Breast epithelium (tissue), 4 donors: ENCODE measurements around the gene CPT2. TPM values are rescaled to one million over a fixed set of nuclear protein-coding genes. Genes with fewer than 3 reads are reported as not detected.

Experiments
- DNase-seq, 2 donors: peaks; one replicate each; pipeline ENCODE4 v3.0.0-alpha.2; 2019; ENCODE audit warnings: low spot score in 2 of 2
- H3K27ac ChIP-seq, 2 donors: fragments of 200-600 bp; sonication (generic) in 1 of 2; one replicate each; pipeline ENCODE4 v1.5.1; 2016 to 2019; ENCODE audit warnings: mild to moderate bottlenecking in 1 of 2
- H3K27me3 ChIP-seq, 2 donors: fragments of 200-600 bp; sonication (generic) in 1 of 2; one replicate each; pipeline versions ENCODE4 v1.5.1 to v1.6.0; 2017 to 2019; ENCODE audit warnings: control low read depth in 1 of 2, mild to moderate bottlenecking in 1 of 2
- H3K36me3 ChIP-seq: fragments of 200-600 bp; one replicate; pipeline ENCODE4 v1.5.1; 2019
- H3K4me1 ChIP-seq, 2 donors: fragments of 200-600 bp; sonication (generic); one replicate each; pipeline ENCODE4 v1.5.1; 2016 to 2019; ENCODE audit warnings: control low read depth in 1 of 2
- H3K4me3 ChIP-seq, 3 donors: fragments of 200-600 bp; sonication (generic); 1 replicate in 2 of 3; 2 replicates in 1 of 3; pipeline ENCODE4 v1.5.1; 2016 to 2019; ENCODE audit warnings: mild to moderate bottlenecking in 3 of 3, moderate library complexity in 2 of 3
- H3K9me3 ChIP-seq, 2 donors: fragments of 200-600 bp; sonication (generic) in 1 of 2; one replicate each; pipeline ENCODE4 v1.5.1; 2016 to 2019; ENCODE audit warnings: control low read depth in 1 of 2
- POLR2A ChIP-seq: fragments of 450-650 bp; IDR thresholded peaks from one replicate; pipeline ENCODE4 v1.6.1; 2016; ENCODE audit warnings: antibody characterized with exemption, mild to moderate bottlenecking, moderate library complexity
- POLR2AphosphoS5 ChIP-seq, 3 donors: sonication (generic); formaldehyde crosslinking; IDR thresholded peaks; one replicate each; pipeline ENCODE4 v1.6.1; 2017; ENCODE audit warnings: antibody characterized with exemption in 3 of 3
- intact Hi-C: fragments of 100-400 bp; cut with DNase I; formaldehyde crosslinking; loops from one replicate; pipeline ENCODE4 v1.15.1; 2023; ENCODE audit warnings: low total_unique reads
- total RNA-seq, 3 donors: library from RNA; depleted of rRNA; stranded (reverse); fragments of >200 nt; gene quantifications; one replicate each; pipeline ENCODE4 v1.1.0, GENCODE V29; 2016
- TF ChIP-seq, protein P1 (sequence below), 3 donors: fragments of 450-650 bp; IDR thresholded peaks; one replicate each; pipeline ENCODE4 v1.5.1; 2016 to 2017; ENCODE audit warnings: antibody characterized with exemption in 3 of 3, mild to moderate bottlenecking in 3 of 3, moderate library complexity in 3 of 3

Gene CPT2
- total RNA-seq, 3 donors from 2014 or later, result 20.5 to 26.2 (median 22.9) TPM

DNA sequence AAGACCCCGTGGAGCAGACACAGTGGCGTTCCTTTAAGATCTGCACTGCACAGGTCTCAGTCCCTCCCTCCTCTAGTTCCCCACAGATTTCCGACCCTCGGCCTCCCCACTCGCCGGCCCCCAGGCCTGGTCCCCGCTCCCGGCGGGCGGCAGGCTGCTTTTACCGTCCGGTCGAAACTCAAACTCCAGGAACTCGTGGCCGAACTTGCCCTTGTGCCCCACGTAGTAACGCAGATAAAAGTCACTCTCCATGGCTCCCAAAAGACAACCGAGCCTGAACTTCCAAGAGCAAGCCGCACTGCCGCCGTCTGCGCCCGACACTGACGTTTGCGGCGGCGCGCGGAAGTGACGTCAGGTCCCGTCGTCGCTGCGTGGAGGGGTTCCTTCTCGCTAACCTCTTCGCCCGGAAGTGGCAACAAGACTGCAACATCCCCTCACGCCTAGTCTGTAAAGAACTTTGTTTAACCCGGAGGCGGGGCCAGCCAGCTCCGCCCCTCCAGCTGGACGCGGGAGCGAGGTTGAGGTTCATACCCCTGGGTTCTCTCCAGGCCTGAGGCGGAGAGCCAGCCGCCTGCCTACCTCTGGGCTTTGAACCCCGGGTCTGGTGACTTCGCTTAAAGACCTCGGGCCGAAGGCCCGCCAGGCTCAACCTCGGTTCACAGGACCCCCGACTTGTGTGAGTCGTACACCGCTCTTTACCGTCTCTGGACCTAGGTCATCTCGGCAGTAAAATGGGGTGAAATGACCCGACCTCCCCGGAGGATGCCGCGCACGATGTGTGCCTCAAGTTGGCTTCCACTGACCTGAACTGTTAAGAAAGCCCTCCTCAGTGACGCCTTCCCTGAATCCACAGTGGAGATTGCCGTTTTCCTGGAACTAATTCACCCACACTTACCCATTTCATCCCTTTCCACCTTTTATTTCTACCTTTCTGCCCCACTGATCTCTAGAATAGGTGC lies 41.9 kb downstream of the CPT2 start, which contains the start of gene MAGOH:
Gene MAGOH (minus strand): TSS at position 322 of the 959 bp plus-strand sequence. CDS start 70 bp downstream, at position 252.
- H3K9me3 ChIP-seq, result no peaks in the 10 kb centered on the region
- no peaks in the 10 kb centered on the region for H3K4me1 ChIP-seq
- peak; percentile 90 to 91 for DNase-seq
- peak within 1 kb of the TSS; percentile 89 to 93 for H3K27ac ChIP-seq
- peak within 1 kb of the TSS; percentile 92 to 99 (median 98) for H3K4me3 ChIP-seq
- H3K27me3 ChIP-seq, result no peaks in the 10 kb centered on the region
- intact Hi-C loops, result no loop called here
- TF ChIP-seq, protein P1, sequence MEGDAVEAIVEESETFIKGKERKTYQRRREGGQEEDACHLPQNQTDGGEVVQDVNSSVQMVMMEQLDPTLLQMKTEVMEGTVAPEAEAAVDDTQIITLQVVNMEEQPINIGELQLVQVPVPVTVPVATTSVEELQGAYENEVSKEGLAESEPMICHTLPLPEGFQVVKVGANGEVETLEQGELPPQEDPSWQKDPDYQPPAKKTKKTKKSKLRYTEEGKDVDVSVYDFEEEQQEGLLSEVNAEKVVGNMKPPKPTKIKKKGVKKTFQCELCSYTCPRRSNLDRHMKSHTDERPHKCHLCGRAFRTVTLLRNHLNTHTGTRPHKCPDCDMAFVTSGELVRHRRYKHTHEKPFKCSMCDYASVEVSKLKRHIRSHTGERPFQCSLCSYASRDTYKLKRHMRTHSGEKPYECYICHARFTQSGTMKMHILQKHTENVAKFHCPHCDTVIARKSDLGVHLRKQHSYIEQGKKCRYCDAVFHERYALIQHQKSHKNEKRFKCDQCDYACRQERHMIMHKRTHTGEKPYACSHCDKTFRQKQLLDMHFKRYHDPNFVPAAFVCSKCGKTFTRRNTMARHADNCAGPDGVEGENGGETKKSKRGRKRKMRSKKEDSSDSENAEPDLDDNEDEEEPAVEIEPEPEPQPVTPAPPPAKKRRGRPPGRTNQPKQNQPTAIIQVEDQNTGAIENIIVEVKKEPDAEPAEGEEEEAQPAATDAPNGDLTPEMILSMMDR (IDR thresholded peaks at IDR 0.05), result no peak
- peak; percentile 66 for TF ChIP-seq POLR2A
- TF ChIP-seq POLR2AphosphoS5 (IDR thresholded peaks at IDR 0.05), result peak; percentile 94 to 99 (median 96)
- H3K36me3 ChIP-seq, result peaks cover 9% of the 10 kb centered on the region

DNA sequence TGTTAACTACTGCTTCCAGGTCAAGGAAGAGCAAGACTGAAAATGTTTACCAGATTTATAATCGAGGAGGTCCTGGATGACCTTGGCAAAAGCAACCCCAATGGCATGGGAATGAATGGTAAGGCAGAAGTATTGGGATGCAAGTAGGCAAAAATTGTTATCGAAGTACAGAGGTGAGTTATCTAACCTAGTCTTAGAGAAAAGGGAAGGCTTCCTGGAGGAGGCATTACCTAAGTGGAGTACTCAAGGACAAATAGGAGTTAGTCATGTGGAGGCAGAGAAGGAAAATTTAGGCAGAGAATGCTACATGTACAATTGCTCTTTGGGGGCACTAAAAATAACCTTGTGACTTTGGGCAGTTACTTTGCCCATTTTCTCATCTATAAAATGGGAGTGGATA lies 45.2 kb downstream of the CPT2 start:
- Histone ChIP-seq H3K27ac (no peak overlapping the region), H3K4me3 (no peak overlapping the region)
- DNase-seq, result no peak

DNA sequence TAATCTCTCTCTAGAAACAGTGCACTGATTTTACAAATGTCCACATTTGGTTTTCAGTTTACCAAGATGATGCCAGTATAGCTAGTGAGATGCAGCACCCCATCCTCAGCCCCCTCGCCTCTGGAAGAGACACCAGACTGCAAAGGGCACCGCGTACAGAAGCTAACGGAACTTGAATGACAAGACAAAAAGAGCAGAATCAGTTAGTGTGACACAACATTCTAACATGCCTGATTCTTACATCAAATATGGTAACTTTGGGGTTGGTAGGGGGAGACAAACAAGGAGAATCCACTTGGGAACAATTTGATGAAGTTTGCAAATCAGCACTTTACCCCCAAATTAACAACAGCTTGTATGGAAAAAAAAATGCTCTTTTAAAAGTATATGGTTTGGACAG lies 45.8 kb downstream of the CPT2 start:
- H3K4me3 ChIP-seq, result no peak overlapping the region
- intact Hi-C loops, result no loop called here
- no peaks in the 10 kb centered on the region for H3K9me3 ChIP-seq
- TF ChIP-seq POLR2A (no peak), POLR2AphosphoS5 (IDR thresholded peaks at IDR 0.05) (no peak)
- TF ChIP-seq, protein P1 (IDR thresholded peaks at IDR 0.05), result no peak
- DNase-seq, result no peak
- H3K36me3 ChIP-seq, result no peaks in the 10 kb centered on the region
- H3K27ac ChIP-seq, result no peak overlapping the region
- H3K4me1 ChIP-seq, result no peaks in the 10 kb centered on the region
- H3K27me3 ChIP-seq, result no peaks in the 10 kb centered on the region

More for the DNA sequence above, 45.2 kb downstream of the CPT2 start:
- Histone ChIP-seq H3K4me1 (no peaks in the 10 kb centered on the region), H3K9me3 (no peaks in the 10 kb centered on the region), H3K27me3 (no peaks in the 10 kb centered on the region), H3K36me3 (no peaks in the 10 kb centered on the region)
- intact Hi-C loops, result no loop called here
- TF ChIP-seq, protein P1 (IDR thresholded peaks at IDR 0.05), result no peak
- TF ChIP-seq POLR2AphosphoS5 (IDR thresholded peaks at IDR 0.05), result no peak
- no peak for TF ChIP-seq POLR2A

DNA sequence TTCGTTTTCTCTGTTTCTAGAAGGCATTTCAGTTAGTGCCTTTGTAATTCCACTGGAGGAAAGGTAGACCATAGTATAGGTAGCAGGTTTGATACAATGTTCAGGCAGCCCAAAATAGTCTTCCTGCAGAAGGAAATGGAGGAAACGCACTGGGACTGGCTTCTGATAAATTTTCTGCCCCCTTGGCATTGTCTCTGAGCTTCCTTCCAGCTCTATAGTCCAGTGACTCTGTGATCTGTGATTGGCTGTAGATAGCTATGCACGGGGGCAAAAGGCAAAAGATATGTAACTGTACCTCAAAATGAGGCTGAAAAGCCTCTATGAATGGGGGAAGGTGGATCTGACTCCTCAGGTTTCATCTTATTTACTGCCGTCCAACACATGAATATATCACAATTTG lies 47.5 kb downstream of the CPT2 start:
- no peaks in the 10 kb centered on the region for H3K4me1 ChIP-seq
- TF ChIP-seq POLR2AphosphoS5 (IDR thresholded peaks at IDR 0.05) (no peak), POLR2A (no peak)
- TF ChIP-seq, protein P1 (IDR thresholded peaks at IDR 0.05), result no peak
- no peaks in the 10 kb centered on the region for H3K9me3 ChIP-seq
- H3K27ac ChIP-seq, result no peak overlapping the region
- DNase-seq, result no peak
- intact Hi-C loops, result no loop called here
- H3K27me3 ChIP-seq, result no peaks in the 10 kb centered on the region
- H3K4me3 ChIP-seq, result no peak overlapping the region
- H3K36me3 ChIP-seq, result no peaks in the 10 kb centered on the region
